HepG2 (cell line): ENCODE results near the gene PIBF1. TPM values are rescaled to one million over a fixed set of nuclear protein-coding genes. Genes with fewer than 3 reads are reported as not detected.

ENCODE experiments used
- ATAC-seq: fragments of 200-7000 bp; cut with Tn5 transposase; 3 replicates; pipeline ENCODE4 v1.9.1; 2020; ENCODE audit warnings: mild to moderate bottlenecking, moderate library complexity
- BruUV-seq: library from RNA; stranded (reverse); fragments of 400-500 nt; replicated peaks from 2 replicates; lab custom pipeline; 2021; lab: Mats Ljungman, UMichigan
- CTCF ChIA-PET: fragments of 300-600 bp; formaldehyde crosslinking; extraction: SDS; loops from one replicate; lab custom pipeline; 2021; ENCODE audit warnings: low total read pairs, inconsistent platforms, low intra/inter-chr PET ratio; lab: Yijun Ruan, JAX
- POLR2A ChIA-PET: fragments of 350-600 bp; sonication (Branson Sonifier 250); formaldehyde crosslinking; loops from one replicate; lab custom pipeline; 2020; ENCODE audit warnings: antibody characterized with exemption, inconsistent platforms; lab: Yijun Ruan, JAX
- DNase-seq: peaks from one replicate; pipeline ENCODE4 v3.0.0-alpha.2; 2015; ENCODE audit warnings: low spot score
- FAIRE-seq: peaks from 3 replicates; lab custom pipeline; 2011; peaks lifted over from hg19 to GRCh38; lab: Jason Lieb, UNC
- H2AFZ ChIP-seq: one replicate; pipeline ENCODE4 v1.6.1; 2011; ENCODE audit warnings: low read length, inconsistent platforms
- H3K27ac ChIP-seq: fragments of 300-600 bp; 3 replicates; pipeline ENCODE4 v1.8.0; 2011; ENCODE audit warnings: mixed run types, mild to moderate bottlenecking, mixed read lengths, low read length, inconsistent platforms; ENCODE audit not compliant: insufficient read depth; ENCODE audit errors: extremely low read length
- H3K27me3 ChIP-seq, 2 experiments: fragments of 200-600 bp in 1 of 2; 2 replicates in 1 of 2; 3 replicates in 1 of 2; pipeline versions ENCODE4 v1.6.0 to v1.8.0; 2011; ENCODE audit warnings: low read length in 2 of 2, mild to moderate bottlenecking in 2 of 2, moderate library complexity in 2 of 2, inconsistent platforms in 1 of 2; ENCODE audit not compliant: insufficient read depth in 2 of 2, control insufficient read depth in 1 of 2
- H3K36me3 ChIP-seq, 2 experiments: fragments of 200-600 bp in 1 of 2; replicated peaks in 1 of 2; 2 replicates in 1 of 2; 3 replicates in 1 of 2; pipeline versions ENCODE4 v1.5.1 to v1.8.0; 2011; ENCODE audit warnings: low read length in 2 of 2, inconsistent platforms in 1 of 2; ENCODE audit not compliant: insufficient read depth in 2 of 2, control insufficient read depth in 1 of 2
- H3K4me1 ChIP-seq: 2 replicates; pipeline ENCODE4 v1.5.1; 2012; ENCODE audit warnings: low read length, inconsistent platforms; ENCODE audit not compliant: insufficient read depth
- H3K4me2 ChIP-seq: 2 replicates; pipeline ENCODE4 v1.6.0; 2011; ENCODE audit warnings: low read depth, low read length, inconsistent platforms
- H3K4me3 ChIP-seq, 3 experiments: fragments of 200-600 bp in 1 of 3; sonication (generic), shearing (Covaris generic) in 1 of 3; replicated peaks in 1 of 3; 2 replicates each; pipeline ENCODE4 v1.5.1; 2011 to 2016; ENCODE audit warnings: low read length in 3 of 3, inconsistent platforms in 2 of 3, low read depth in 2 of 3, mild to moderate bottlenecking in 2 of 3, control low read depth in 1 of 3, mixed read lengths in 1 of 3; ENCODE audit not compliant: insufficient read depth in 1 of 3
- H3K79me2 ChIP-seq: one replicate; pipeline ENCODE4 v1.6.1; 2011; ENCODE audit warnings: low read length, inconsistent platforms; ENCODE audit not compliant: insufficient read depth
- H3K9ac ChIP-seq: 2 replicates; pipeline ENCODE4 v1.6.0; 2011; ENCODE audit warnings: mild to moderate bottlenecking, low read depth, low read length, inconsistent platforms; ENCODE audit not compliant: insufficient read depth
- H3K9me3 ChIP-seq: 2 replicates; pipeline ENCODE4 v1.5.1; 2012; ENCODE audit warnings: mild to moderate bottlenecking, low read length
- H4K20me1 ChIP-seq: 2 replicates; pipeline ENCODE4 v1.6.0; 2011; ENCODE audit warnings: inconsistent platforms, mild to moderate bottlenecking, low read length, moderate library complexity; ENCODE audit not compliant: insufficient read depth
- BCL6 ChIP-seq: IDR thresholded peaks from 2 replicates; pipeline ENCODE4 v1.6.1; 2016; ENCODE audit warnings: missing genetic modification reagents, missing compliant biosample characterization
- CSRNP1 ChIP-seq: sonication (generic); formaldehyde crosslinking; IDR thresholded peaks from 2 replicates; pipeline ENCODE4 v1.8.1; 2023; ENCODE audit warnings: mild to moderate bottlenecking, missing genetic modification reagents
- FOXP1 ChIP-seq, 2 experiments: fragments of 450-650 bp in 1 of 2; IDR thresholded peaks; 2 replicates each; pipeline ENCODE4 v1.6.1; 2017 to 2018; ENCODE audit warnings: antibody characterized with exemption in 1 of 2
- ISL2 ChIP-seq: sonication (generic); formaldehyde crosslinking; IDR thresholded peaks from 2 replicates; pipeline ENCODE4 v1.5.0; 2020; ENCODE audit warnings: missing genetic modification reagents
- SOX13 ChIP-seq, 3 experiments: fragments of 450-650 bp in 1 of 3; sonication (generic) in 1 of 3; formaldehyde crosslinking in 1 of 3; IDR thresholded peaks in 2 of 3; conservative IDR thresholded peaks in 1 of 3; 2 replicates each; pipeline versions ENCODE4 v1.5.0 to v1.6.1; 2016 to 2020; ENCODE audit warnings: antibody characterized with exemption in 1 of 3, mild to moderate bottlenecking in 1 of 3, missing compliant biosample characterization in 1 of 3, missing genetic modification reagents in 1 of 3, moderate library complexity in 1 of 3
- SOX5 ChIP-seq: IDR thresholded peaks from 2 replicates; pipeline ENCODE4 v1.6.1; 2016; ENCODE audit warnings: borderline replicate concordance
- TCF7 ChIP-seq: sonication (generic); IDR thresholded peaks from 2 replicates; pipeline ENCODE4 v1.6.1; 2016; ENCODE audit warnings: antibody characterized with exemption, low read depth
- ZNF18 ChIP-seq: sonication (generic); formaldehyde crosslinking; IDR thresholded peaks from 2 replicates; pipeline ENCODE4 v1.8.0; 2022; ENCODE audit warnings: mild to moderate bottlenecking, missing genetic modification reagents; ENCODE audit not compliant: insufficient replicate concordance
- ZNF263 ChIP-seq: sonication (generic); formaldehyde crosslinking; IDR thresholded peaks from 2 replicates; pipeline ENCODE4 v1.4.0; 2020; ENCODE audit warnings: missing genetic modification reagents
- ZNF282 ChIP-seq: fragments of 450-650 bp; IDR thresholded peaks from 2 replicates; pipeline ENCODE4 v1.6.1; 2018; ENCODE audit not compliant: partially characterized antibody
- ZNF775 ChIP-seq: sonication (generic); formaldehyde crosslinking; IDR thresholded peaks from 2 replicates; pipeline ENCODE4 v1.4.0; 2020; ENCODE audit warnings: missing genetic modification reagents, mild to moderate bottlenecking, moderate library complexity, borderline replicate concordance
- in situ Hi-C: cut with HindIII; loops from 2 replicates; pipeline ENCODE4 v1.10.0; 2017; ENCODE audit warnings: low pct_unique_long_range_greater_than_20kb; ENCODE audit not compliant: extremely low pct_ligation_motif_present
- intact Hi-C: fragments of 100-400 bp; cut with micrococcal nuclease; formaldehyde crosslinking; loops from one replicate; pipeline ENCODE4 v1.10.0; 2022; ENCODE audit not compliant: unreplicated experiment
- polyA plus RNA-seq, 8 experiments: library from polyadenylated mRNA; depleted of rRNA in 3 of 8; stranded (reverse) in 7 of 8; unstranded in 1 of 8; fragments of >200 nt; fragmentation: Illumina TruSeq in 4 of 8; extraction: Trizol in 4 of 8; gene quantifications; 2 replicates each; pipeline versions ENCODE4 v1.2.1 to v1.2.3, GENCODE V29; 2011 to 2016; ENCODE audit warnings: low read depth in 4 of 8, missing spikeins in 1 of 8, mixed read lengths in 1 of 8; ENCODE audit not compliant: insufficient read depth in 1 of 8
- total RNA-seq, 5 experiments: library from RNA; depleted of rRNA; stranded (reverse); fragments of >200 nt; fragmentation: Illumina TruSeq; extraction: Trizol; gene quantifications; 2 replicates each; pipeline ENCODE4 v1.2.3, GENCODE V29; 2016; ENCODE audit warnings: low read depth in 1 of 5
- TF ChIP-seq, protein P1 (sequence below): sonication (generic); formaldehyde crosslinking; IDR thresholded peaks from 2 replicates; pipeline ENCODE4 v1.4.0; 2020; ENCODE audit warnings: missing genetic modification reagents, borderline replicate concordance
- TF ChIP-seq, protein P2 (sequence below): sonication (generic); formaldehyde crosslinking; IDR thresholded peaks from 2 replicates; pipeline ENCODE4 v1.5.0; 2020; ENCODE audit warnings: missing genetic modification reagents

The PIBF1 gene
- total and polyA plus RNA-seq, 2 of the 13 experiments (the other 11 are each of a cell fraction or from before 2014, with no cell fraction given), result 4.2 to 15.8 TPM

DNA sequence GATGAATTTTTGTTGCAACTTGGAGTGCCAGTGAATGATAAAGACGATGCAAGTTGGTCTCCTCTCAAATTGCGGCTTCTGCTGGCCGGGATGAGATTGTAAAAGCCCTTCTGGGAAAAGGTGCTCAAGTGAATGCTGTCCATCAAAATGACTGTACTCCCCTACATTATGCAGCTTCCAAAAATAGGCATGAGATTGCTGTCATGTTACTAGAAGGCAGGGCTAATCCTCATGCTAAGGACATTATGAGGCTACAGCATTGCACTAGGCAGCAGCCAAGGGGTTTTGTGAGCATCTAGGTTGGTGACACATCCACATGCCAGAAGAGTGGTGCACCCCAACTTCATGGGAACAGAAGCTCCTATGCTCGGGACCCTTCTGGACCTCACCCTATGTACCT, 254.6 kb downstream of the PIBF1 start (continued):
- TF ChIP-seq ZNF18 (CRISPR knock-in tag) (no peak), ZNF282 (no peak), CSRNP1 (CRISPR knock-in tag) (no peak)
- TF ChIP-seq, protein P1, sequence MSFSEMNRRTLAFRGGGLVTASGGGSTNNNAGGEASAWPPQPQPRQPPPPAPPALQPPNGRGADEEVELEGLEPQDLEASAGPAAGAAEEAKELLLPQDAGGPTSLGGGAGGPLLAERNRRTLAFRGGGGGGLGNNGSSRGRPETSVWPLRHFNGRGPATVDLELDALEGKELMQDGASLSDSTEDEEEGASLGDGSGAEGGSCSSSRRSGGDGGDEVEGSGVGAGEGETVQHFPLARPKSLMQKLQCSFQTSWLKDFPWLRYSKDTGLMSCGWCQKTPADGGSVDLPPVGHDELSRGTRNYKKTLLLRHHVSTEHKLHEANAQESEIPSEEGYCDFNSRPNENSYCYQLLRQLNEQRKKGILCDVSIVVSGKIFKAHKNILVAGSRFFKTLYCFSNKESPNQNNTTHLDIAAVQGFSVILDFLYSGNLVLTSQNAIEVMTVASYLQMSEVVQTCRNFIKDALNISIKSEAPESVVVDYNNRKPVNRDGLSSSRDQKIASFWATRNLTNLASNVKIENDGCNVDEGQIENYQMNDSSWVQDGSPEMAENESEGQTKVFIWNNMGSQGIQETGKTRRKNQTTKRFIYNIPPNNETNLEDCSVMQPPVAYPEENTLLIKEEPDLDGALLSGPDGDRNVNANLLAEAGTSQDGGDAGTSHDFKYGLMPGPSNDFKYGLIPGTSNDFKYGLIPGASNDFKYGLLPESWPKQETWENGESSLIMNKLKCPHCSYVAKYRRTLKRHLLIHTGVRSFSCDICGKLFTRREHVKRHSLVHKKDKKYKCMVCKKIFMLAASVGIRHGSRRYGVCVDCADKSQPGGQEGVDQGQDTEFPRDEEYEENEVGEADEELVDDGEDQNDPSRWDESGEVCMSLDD (CRISPR knock-in tag), result no peak

DNA sequence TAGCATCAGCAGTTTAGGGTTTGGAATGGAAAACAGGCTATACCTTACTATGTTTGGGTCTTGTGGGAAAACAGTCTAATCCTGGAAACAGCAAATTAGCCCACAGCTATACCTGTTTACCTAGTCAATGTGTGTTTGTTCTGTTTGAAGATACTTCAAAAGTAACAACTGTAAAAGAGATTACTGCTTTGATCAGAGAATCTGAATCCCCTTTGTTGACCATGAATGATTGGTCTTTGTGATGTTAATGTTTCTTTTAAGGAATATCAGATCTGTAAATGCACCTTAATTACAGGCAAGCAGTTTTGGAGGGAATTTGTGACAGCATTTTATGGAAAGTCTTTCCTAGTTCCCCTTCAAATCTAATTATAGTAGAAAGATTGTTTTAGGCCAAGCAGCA, 256.1 kb downstream of the PIBF1 start:
- Histone ChIP-seq H3K27me3 (no peaks in the 10 kb centered on the region), H3K4me1 (peaks cover 17% of the 10 kb centered on the region)
- peak; percentile 35; the same call in 1 of the 2 replicates for TF ChIP-seq SOX5 (CRISPR knock-in tag)
- no peak for TF ChIP-seq SOX13 (IDR thresholded peaks at IDR 0.05)
- TF ChIP-seq SOX13 (CRISPR knock-in tag; conservative IDR thresholded peaks at IDR 0.05 in 1 of 2, IDR thresholded peaks at IDR 0.05 in 1 of 2), result peak in 1 of 2 experiments; percentile 36; a peak in 1 of 4 replicates
- TF ChIP-seq, protein P2, sequence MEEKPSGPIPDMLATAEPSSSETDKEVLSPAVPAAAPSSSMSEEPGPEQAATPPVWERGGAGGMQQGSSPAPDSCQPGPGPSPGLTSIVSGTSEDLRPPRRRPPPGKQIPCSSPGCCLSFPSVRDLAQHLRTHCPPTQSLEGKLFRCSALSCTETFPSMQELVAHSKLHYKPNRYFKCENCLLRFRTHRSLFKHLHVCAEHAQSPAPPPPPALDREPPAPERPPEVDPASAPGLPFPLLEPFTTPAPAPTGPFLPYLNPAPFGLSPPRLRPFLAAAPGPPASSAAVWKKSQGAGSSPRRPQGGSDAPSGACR (CRISPR knock-in tag), result no peak
- TF ChIP-seq ZNF263 (CRISPR knock-in tag), result no peak
- TF ChIP-seq BCL6 (CRISPR knock-in tag), result peak; percentile 42
- TF ChIP-seq TCF7, result peak; percentile 50; the same call in 1 of the 2 replicates
- no peak for TF ChIP-seq ZNF775 (CRISPR knock-in tag)
- TF ChIP-seq ISL2 (CRISPR knock-in tag), result no peak
- TF ChIP-seq FOXP1 (IDR thresholded peaks at IDR 0.05), result no peak
- peak; percentile 22; the same call in 1 of the 2 replicates for TF ChIP-seq FOXP1 (CRISPR knock-in tag; IDR thresholded peaks at IDR 0.05)
- TF ChIP-seq, all 625 proteins: peak for 5
- Histone ChIP-seq H4K20me1 (no peaks in the 10 kb centered on the region), H3K27ac (no peak overlapping the region), H2AFZ (no peak overlapping the region), H3K79me2 (no peaks in the 10 kb centered on the region), H3K4me3 (no peak overlapping the region), H3K9ac (no peak overlapping the region), H3K9me3 (no peaks in the 10 kb centered on the region), H3K4me2 (no peak overlapping the region), H3K36me3 (no peaks in the 10 kb centered on the region)
- DNase-seq, result no peak
- ChIA-PET CTCF (no interaction called here), POLR2A (no interaction called here)
- in situ Hi-C loops, result no loop called here
- no peak for FAIRE-seq
- no TSS peak for BruUV-seq
- intact Hi-C loops, result no loop called here
- no peak for ATAC-seq
